Measurements from ENCODE around the gene C19orf44.

- TF ChIP-seq, protein P1, sequence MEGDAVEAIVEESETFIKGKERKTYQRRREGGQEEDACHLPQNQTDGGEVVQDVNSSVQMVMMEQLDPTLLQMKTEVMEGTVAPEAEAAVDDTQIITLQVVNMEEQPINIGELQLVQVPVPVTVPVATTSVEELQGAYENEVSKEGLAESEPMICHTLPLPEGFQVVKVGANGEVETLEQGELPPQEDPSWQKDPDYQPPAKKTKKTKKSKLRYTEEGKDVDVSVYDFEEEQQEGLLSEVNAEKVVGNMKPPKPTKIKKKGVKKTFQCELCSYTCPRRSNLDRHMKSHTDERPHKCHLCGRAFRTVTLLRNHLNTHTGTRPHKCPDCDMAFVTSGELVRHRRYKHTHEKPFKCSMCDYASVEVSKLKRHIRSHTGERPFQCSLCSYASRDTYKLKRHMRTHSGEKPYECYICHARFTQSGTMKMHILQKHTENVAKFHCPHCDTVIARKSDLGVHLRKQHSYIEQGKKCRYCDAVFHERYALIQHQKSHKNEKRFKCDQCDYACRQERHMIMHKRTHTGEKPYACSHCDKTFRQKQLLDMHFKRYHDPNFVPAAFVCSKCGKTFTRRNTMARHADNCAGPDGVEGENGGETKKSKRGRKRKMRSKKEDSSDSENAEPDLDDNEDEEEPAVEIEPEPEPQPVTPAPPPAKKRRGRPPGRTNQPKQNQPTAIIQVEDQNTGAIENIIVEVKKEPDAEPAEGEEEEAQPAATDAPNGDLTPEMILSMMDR (conservative IDR thresholded peaks at IDR 0.05; ENCODE audit: low read length): no peak
- no peak for TF ChIP-seq EZH2phosphoT487 (IDR thresholded peaks at IDR 0.05; ENCODE audit: borderline replicate concordance, low read depth, low read length)
Measured at GRCh38 chr19:16530540-16531379, 34.6 kb downstream of the C19orf44 start.
